HG03558 (cell line): ENCODE data around the gene HOXC6.
"Not testable (repeated sequence)": the region's sequence is repeated elsewhere in the genome, so short reads cannot be mapped to it uniquely, and the experiment has no call there.

ENCODE experiments used
- ATAC-seq: cut with Tn5 transposase; IDR thresholded peaks from one replicate; pipeline ENCODE4 v1.9.1; 2021; ENCODE audit warnings: moderate number of reproducible peaks; ENCODE audit not compliant: unreplicated experiment; ENCODE audit errors: extremely low read depth

Gene HOXC6

GRCh38 chr12:54038284-54038870 is 10.1 kb downstream of the HOXC6 start:
- no peak for ATAC-seq

GRCh38 chr12:54038871-54039414 is 10.7 kb downstream of the HOXC6 start:
- no peak for ATAC-seq

- ATAC-seq = no peak
These were observed 11.3 kb downstream of the HOXC6 start for GRCh38 chr12:54039417-54040147.

GRCh38 chr12:54040148-54040494 is 11.9 kb downstream of the HOXC6 start:
- ATAC-seq = no peak

GRCh38 chr12:54040648-54041047 is 12.4 kb downstream of the HOXC6 start:
- ATAC-seq = no peak

- ATAC-seq = no peak
These were observed 13.0 kb downstream of the HOXC6 start for GRCh38 chr12:54041097-54041690.

- ATAC-seq = not testable (repeated sequence)
These were observed 13.8 kb downstream of the HOXC6 start for GRCh38 chr12:54042033-54042432.

- no peak for ATAC-seq
These were observed 15.0 kb downstream of the HOXC6 start for GRCh38 chr12:54042970-54043853.

- no peak for ATAC-seq
These were observed 16.3 kb downstream of the HOXC6 start for GRCh38 chr12:54044425-54045103.

GRCh38 chr12:54045401-54045800 is 17.2 kb downstream of the HOXC6 start:
- ATAC-seq = no peak

GRCh38 chr12:54045868-54046521 is 17.8 kb downstream of the HOXC6 start:
- no peak for ATAC-seq

- no peak for ATAC-seq
These were observed 18.5 kb downstream of the HOXC6 start for GRCh38 chr12:54046809-54047159.

- no peak for ATAC-seq
These were observed 19.1 kb downstream of the HOXC6 start for GRCh38 chr12:54047160-54047963.

GRCh38 chr12:54047964-54048303 is 19.7 kb downstream of the HOXC6 start:
- no peak for ATAC-seq

- ATAC-seq = no peak
These were observed 20.3 kb downstream of the HOXC6 start for GRCh38 chr12:54048406-54049093.

GRCh38 chr12:54049108-54049507 is 20.9 kb downstream of the HOXC6 start:
- ATAC-seq = no peak

- ATAC-seq = no peak
These were observed 22.2 kb downstream of the HOXC6 start for GRCh38 chr12:54050482-54050810.

GRCh38 chr12:54051026-54051842 is 23.0 kb downstream of the HOXC6 start:
- no peak for ATAC-seq
